Left renal pelvis (tissue), 4 donors: ENCODE results near the gene TMEM238. TPM values are rescaled to one million over a fixed set of nuclear protein-coding genes. Genes with fewer than 3 reads are reported as not detected.

Experiments used
- DNase-seq, 4 donors: peaks; one replicate each; pipeline ENCODE4 v3.0.0-alpha.2; 2013; ENCODE audit warnings: low read depth in 4 of 4, low spot score in 3 of 4
- polyA plus RNA-seq, 4 donors: library from polyadenylated mRNA; unstranded; fragments of 120-200 nt; gene quantifications; one replicate each; pipeline ENCODE4 v1.2.1, GENCODE V29; 2013; ENCODE audit not compliant: insufficient read length in 4 of 4

Gene TMEM238
- polyA plus RNA-seq, 4 donors = 0.31 to 2.2 (median 0.49) TPM

- DNase-seq = no peak
These were observed 23.2 kb downstream of the TMEM238 start for GRCh38 chr19:55360902-55361301.

- no peak for DNase-seq
These were observed 24.9 kb downstream of the TMEM238 start for GRCh38 chr19:55358943-55359908.

- no peak for DNase-seq
These were observed 25.6 kb downstream of the TMEM238 start for GRCh38 chr19:55358493-55358892.

GRCh38 chr19:55355213-55355821 lies 28.8 kb downstream of the TMEM238 start:
- DNase-seq = no peak

GRCh38 chr19:55354698-55355212 lies 29.3 kb downstream of the TMEM238 start, which contains the start of gene COX6B2:
COX6B2 (minus strand) TSS chr19:55354719; CDS start chr19:55354521, 198 bp downstream.
- DNase-seq = no peak

GRCh38 chr19:55353803-55354697 lies 30.0 kb downstream of the TMEM238 start:
- no peak for DNase-seq

- DNase-seq = no peak
These were observed 30.7 kb downstream of the TMEM238 start for GRCh38 chr19:55353356-55353802.

GRCh38 chr19:55352549-55353145 lies 31.4 kb downstream of the TMEM238 start:
- no peak for DNase-seq

- DNase-seq = no peak
These were observed 32.1 kb downstream of the TMEM238 start for GRCh38 chr19:55352040-55352439.

- DNase-seq = no peak
These were observed 33.3 kb downstream of the TMEM238 start for GRCh38 chr19:55350620-55351315.

- DNase-seq = no peak
These were observed 35.6 kb downstream of the TMEM238 start for GRCh38 chr19:55348317-55349034.

GRCh38 chr19:55347442-55348009 lies 36.6 kb downstream of the TMEM238 start:
- no peak for DNase-seq

GRCh38 chr19:55346725-55347441 lies 37.2 kb downstream of the TMEM238 start:
- no peak for DNase-seq

- DNase-seq = no peak
These were observed 38.0 kb downstream of the TMEM238 start for GRCh38 chr19:55345818-55346724.

GRCh38 chr19:55345101-55345817 lies 38.8 kb downstream of the TMEM238 start:
- no peak for DNase-seq

GRCh38 chr19:55344444-55344843 lies 39.6 kb downstream of the TMEM238 start:
- DNase-seq = no peak
